Measurements from ENCODE around the gene MGMT.

MGMT gene

DNA sequence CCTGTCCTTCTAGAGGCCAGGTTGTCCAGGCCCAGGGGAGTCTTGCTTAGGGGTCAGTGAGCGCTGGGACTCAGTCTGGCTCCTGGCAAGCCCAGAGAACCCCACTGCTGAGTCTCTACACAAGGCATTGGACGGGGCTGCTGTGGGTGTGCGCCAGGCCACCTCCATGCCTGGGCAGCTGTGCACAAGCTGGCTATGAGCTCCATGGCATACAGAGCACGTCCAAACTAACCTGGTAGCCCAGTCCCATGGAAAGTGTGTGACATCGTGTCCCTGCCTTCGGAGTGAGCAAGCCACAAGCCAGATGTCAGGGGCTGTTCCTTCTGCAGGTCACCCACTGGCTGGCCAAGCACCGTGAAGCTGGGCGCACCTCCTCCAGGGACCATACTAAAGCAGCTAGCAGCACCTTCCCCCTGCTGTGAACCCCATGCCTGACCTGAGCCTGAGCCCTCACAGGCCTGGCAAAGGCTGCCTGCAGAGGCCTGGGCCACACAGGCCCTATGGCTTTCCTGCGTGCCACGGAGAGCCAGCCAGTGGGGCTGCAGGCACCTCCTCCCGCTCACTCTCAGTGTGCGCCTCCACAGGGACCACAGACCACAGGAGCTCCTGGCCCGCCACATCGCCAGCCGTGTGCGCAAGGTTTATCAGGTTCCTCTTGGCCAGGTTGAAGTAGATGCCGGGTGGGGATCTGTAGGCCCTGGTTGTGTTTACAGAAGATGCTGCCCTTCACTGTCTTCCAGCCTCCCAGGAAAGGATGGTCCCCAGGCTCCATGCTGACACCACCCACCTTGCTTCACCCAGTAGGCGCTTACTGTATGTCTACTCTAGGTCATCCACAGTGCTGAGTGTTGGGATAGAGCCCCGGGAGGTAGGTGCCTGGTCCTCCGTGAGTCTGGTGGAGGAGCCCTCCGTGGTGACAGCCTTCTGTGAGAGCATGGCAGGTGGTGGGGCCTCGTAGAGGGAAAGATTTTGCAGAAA lies 277.4 kb downstream of the MGMT start:
- DNase-seq: no peak

DNA sequence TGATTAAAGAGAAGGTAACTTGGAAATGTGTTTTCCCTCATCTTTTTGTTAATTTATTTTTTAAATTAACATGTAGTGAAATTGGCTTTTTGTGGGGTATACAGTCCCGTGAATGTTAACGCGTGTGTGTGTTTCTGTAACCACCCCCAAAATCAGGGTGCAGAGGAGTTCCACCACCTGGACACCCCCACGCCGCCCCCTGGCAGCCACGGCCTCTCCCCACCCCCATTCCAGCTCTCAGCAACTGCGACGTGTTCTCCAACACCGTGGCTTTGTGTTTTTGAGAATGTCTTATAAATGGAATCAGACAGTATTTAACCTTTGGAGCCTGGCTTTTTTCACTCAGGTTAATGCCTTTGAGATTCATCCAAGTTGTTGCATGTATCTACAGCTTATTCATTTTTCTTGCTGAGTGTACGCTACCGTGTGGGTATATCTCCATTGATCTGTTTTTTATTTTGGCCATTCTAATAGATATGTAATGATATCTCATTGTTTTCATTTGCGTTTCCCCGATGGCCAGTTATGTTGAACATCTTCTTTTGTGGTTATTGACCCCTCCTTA lies 278.2 kb downstream of the MGMT start:
- no peak for DNase-seq

DNA sequence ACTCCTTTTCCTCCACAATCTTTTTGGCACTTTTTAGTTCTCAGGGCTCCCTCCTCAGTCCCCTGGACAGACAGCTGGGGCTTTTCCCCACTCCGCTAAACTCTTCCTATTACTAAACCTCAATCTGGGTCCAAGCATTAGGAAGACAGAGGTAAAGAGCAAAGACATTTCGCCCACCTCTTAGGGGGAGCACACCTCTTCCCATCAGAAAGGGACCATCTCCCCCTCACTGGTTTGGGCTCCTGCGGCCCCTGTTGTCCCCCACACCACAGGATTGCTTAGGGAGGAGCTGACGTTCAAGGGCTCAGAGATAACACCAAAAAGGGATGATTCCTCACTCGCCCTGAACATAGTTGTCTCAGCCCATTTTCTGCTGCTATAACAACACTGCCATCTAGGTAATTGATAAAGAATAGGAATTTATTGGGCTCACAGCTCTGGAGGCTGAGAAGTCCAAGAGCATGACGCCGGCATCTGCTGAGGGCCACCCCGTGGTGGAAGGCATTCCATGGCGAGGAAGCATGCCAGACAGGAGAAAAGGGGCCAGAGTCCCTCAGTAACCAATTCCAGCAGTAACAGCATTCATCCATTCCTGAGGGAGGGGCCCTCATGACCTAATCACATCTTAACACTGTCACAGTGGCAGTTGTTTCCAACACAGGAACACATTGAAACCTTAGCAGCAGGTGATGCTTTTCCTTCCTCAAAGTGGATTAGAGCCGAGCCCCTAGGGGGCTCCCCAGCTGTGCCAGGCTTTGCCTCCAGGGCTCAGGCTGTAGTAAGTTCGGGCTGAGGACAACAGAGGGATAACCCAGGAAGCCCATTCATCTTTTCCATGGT lies 287.4 kb downstream of the MGMT start:
- DNase-seq: no peak

DNA sequence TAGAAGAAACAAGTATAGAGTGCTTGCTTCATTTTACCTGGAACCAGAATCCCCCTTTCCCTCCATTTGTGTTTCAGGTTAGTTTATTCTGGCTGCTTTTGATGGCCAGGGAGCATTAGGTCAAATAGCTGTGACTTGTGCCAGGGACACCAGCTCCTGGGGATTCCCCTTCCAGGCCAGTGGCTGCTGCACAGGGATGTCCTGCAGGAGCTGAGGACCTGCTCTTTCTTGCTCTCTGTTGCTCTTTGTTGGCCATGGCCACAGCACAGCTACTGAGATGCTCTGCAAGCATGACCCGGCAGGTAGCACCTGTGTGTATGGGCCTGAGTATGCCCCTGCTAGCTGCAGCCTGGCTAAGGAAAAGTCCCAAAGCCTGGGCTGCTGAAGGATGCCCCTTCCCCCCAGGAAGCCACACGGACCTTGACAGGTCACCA lies 288.1 kb downstream of the MGMT start:
- no peak for DNase-seq

DNA sequence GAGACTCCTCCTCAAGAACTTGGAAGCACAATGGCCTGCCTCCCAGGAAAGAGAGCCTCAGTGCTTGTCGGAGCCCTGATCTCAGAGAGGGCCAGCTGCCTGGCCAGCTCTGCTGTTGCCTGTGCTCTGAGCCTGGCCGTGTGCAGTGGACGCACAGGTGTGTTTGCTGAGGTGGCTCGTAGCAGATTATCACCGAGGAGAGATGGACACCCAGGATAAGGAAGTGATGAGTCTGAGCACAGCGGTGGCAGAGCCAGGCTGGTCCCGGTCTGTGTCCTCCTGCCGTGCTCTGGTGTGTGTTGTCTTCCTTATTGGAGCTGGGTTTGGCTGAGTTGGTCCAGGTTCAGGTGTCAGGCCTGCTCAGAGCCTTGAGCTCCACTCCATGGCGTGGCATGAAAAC lies 288.6 kb downstream of the MGMT start:
- DNase-seq: no peak

DNA sequence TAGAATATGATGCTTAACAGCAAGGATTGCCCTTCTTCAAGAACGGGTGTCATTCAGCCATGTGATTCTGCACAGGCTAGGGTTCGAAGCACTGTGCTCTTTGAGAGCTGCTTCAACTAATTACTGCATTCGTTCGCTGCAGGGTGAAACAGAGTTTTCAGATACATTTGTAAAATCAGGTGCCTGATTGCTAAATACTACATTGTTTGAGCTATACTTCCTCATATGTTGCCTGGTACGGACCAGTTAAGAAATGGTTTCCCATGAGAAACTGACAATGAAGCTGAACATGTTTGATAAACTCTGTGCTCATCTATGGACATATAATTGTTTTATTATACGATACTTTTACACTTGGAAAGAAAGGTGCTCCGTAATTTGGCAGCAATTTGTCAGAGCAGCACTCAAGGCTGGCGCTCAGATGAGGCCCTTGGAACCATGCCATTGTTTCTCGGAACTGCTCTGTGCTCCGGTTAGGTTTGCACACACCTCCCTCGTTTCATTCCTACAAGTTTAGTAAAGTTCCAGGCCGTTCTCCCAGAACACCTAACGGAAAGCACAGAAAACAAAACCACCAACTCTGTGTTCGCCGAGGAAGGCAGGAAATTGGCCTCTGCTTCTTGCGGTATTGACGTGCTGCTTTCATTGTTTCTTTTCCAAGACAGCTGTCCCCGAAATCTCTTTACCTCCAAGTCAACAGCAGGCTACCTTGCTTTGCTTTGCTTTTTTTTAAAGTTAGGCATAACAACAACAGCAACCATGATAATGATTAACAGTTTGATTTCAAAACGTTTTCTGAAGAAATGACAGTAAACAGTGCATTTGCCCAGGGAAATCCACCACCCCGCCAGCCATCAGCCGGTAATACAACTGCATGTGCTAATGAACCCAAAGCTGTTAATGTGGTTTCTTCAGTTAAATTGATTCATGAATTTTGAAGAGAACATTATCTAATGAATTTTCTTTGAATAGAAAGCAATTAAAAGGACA lies 290.2 kb downstream of the MGMT start:
- DNase-seq: no peak

DNA sequence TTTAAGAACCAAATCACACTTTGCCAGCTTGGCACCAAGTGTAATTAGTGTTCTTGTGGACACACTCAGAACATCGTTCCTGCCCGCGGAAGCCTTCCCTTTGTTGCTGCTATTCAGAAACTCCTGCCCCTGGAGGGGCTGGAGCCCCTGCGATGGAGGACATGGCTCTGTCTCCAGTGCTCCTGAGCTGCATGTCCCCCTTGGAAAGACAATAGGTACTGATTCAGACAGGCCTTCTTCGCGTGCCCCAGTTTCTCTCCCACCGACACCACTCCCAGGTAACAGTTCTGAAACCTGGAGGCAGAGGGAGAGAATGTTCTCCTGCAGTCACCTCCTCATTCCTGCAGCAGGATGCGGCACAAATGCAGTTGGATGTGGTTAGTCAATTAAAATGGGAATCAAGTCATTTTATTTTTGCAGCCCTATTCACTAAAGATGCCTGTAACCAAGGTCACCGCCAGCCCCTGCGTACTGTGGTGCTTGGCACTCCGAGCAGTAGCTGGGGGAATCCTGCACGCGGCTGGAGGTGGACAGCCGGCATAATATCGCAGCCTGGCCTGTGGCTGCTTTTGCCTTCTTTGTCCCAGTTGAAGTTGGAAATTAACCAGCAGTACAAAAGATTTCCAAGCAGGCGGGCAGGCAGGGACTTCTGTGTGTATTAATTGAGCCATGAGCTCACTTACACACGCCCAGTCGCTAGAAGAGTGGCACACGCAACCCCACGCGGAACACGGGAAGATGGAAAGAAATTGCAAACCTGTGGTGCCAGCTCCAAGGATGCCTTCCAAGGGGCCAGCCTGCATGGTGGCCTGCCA lies 291.4 kb downstream of the MGMT start:
- no peak for DNase-seq

DNA sequence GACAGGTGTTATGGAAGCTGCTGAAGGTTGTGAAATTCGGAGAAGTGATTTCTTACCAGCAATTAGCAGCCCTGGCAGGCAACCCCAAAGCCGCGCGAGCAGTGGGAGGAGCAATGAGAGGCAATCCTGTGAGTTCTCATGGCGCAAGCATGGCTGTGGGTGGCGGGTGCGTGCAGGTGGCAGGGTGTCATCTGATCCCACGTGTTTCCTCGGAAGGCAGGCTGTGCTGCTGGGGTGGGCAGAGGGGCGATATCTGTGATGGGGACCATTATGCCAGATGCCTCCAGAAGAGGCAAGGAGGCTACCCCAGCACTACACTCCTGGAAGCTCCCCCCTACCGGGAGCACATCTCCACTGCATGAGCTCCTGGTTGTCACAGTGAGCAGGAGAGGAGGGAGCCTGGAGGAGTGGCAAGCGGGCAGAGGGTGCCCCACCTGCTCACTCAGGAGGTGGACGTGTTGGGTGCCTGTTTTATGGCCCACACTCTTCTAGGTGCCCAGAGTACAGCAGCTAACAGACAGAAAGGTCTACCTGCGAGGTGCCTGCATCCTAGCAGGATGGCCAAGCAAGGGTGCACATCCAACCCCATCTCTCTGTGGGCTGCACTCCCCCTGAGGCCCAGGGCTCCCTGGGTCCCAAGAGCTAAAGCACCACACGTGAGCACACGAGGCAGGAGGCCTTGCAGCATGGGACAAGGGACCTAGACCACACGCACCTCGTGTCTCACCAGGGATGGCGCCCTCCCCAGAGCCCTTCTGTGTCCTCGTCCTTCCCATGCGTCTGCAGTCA lies 292.4 kb downstream of the MGMT start:
- no peak for DNase-seq

DNA sequence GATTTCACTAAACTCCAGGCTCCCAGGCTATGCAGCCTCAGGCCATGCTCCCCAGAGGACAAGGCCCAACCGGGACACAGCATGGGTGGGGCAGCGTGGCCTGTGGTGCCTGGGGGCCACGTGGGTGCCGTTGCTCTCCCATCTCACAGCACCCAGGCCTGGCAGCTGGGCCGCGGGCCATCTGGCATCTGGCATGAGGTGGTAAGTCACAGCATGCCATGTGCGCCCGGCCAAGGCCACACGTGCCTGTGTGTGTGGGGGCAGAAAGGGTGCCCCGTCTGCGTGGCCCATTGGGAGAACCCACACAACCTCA lies 292.9 kb downstream of the MGMT start:
- no peak for DNase-seq

DNA sequence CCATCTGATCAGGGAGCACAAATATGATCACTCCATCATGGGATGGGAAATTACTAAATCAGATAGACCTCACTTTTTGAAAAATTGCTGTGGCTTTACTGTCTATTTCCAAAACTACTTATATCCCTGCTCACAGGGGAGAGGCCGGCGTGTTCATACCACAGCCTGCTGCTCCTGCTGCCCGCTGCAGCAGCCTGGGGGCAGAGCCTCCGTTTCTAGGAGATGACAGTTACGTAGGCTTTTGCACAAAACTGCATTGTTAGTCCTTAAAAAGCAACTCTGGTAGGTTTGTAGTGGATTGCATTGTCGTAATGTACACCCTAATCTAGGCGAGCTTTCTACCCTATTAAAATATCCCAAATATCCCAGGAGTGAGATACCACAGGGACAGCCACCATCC lies 293.4 kb downstream of the MGMT start:
- DNase-seq: no peak

DNA sequence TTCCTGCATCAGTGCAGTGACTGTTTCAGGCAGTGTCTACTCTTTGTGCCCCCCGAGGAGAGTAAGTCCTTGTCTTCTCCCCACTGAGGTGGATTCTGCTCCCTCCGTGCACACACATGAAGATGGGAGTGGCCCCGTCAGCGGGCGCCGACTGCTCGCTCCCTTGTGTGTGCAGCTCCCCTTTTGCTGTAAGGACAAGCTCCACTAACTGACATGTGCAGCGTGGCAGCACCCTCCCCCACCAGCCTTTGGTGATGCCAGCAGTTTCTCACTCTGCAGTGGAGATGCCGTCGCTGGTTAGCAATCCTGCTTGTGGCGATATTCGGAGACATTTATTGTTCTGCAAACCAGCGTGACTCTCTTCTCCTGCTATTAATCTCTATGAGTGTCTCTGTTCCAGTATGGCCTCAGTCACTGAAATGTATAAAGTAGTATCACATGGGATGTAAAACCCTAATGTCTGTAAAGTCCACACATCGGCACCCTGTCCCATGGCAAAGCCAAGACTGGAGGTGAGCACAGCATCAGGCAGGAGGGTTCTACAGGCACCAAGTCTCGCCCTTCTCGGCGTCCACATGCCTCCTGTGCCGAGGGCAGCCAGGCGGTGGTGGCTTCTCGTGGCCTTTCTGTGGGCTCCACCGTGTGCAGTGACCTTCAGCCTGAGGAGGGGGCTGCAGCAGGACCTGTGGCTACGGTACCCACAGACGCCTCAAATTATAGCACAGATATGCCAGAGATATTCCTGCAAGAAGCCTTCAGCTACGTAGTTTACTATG lies 294.3 kb downstream of the MGMT start:
- no peak for DNase-seq

DNA sequence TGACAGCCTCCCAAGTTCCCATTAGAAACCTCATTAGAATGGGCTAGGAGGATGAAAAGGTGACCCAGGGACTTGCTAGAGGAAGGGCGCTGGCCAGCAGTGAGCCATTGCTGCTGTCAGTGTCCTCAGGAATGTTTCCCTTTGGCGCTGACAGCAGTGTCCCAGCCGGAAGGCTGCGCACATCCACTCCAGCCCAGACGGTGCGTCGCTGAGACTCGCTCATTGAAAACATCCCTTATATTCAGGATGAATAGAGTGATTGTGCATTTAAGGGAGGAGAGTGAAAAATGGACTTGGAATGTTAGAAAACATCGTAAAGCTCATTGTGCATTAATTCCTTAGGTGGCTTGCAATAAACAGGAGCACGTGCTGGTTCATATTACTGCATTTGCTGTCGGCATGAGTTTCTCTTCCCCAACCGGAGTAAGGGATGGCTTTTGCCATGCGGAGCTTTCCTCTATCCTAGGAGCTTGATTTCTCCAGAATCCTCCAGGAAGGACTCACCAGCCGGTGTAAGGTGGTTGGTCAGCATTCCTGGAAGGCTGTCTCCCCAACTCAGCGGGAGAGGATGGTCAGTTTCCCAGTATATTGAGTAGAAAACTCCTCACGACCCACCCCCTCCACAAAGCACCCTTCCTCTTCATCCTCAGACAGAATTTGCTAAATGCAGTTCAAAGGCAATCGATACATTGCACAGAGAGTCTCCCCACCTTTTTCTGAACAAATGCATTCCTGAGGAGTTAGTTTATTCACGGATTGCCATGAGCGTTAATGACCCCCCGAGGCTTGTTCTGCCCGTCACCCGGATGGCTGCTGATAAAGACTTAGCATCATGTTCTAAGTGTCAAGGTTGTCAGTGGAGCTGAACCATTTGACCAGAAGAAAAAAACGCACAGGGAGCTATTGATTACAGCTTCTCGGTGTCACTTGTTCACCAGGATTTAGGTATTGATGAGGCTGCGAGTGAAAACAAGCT lies 295.2 kb downstream of the MGMT start:
- DNase-seq: no peak

DNA sequence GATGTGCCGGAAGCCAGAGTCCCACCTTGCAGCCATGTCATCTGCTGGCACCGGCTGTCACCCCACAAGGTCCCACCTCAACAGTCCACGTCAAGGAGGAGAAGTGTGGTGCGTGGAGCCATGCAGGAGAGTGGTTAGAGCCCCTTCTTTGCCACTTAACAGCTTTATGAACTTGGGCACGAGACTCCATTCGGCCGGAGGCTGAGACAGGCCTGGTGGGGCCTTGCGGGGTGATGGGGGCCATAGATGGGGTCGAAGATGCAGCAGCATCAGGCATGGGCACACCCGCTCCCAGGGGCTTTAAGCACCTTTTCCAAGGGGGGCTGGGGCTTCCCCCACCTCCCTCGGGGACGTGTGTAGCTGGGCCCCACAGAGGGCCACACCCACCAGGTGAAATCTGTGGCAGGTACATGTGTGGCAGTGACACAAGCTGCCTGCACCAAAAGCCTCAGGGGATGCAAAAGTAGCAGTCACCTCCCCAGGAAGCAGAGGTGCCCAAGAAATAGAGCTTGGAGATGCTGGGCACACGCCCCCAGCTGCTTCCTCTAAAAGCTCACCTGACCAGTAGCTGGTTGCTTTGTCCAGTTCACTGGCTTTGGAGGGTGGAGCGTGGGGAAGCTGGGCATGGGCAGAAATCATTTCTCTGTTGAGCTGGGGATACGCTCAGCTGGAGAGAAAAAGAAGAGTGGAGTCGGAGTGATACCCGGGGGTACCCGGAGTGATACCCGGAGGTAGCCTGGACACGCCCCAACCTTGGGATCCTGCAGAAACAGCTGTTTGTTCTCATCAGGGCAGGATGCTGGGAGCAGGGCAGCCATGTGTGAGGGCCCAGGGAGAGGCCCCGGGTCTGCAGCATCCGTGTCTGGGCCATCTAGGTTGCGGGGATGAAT lies 297.2 kb downstream of the MGMT start:
- no peak for DNase-seq

DNA sequence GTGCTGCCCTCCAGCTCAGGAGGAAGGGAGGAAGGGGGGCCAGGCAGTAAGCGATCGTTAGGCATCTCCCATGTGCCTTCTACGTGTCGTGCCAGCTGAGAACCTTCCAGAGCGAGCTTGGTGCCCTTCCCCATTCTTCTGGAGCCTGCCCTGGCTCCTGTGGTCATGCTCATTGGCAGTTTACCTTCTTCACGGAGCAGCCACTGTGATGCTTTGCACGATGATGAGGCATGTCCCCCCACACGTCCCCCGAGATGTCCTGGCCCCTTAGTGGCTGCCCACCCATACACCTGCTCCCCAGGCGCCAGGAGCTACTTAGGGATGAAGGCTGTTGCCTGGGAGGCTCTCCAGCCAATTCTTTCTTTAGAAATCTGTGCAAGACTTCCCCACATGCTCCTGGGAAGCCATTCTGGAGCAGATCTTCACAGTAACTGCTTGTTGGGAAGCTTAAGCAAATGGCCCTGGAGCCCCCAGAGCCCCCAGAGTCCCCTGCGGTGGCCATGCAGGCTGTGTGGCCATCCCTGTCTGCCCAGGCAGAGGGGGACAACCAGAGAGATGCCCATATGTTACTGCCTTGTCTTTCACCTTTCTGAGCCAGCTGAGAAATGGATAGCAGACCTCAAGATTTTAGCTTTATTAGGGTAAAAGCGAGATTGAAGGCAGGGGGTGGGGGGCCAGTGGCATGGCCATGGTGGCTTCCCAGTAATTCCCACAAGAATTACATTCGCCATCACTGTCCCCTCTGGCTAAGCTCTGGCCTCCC lies 298.0 kb downstream of the MGMT start:
- DNase-seq: no peak

DNA sequence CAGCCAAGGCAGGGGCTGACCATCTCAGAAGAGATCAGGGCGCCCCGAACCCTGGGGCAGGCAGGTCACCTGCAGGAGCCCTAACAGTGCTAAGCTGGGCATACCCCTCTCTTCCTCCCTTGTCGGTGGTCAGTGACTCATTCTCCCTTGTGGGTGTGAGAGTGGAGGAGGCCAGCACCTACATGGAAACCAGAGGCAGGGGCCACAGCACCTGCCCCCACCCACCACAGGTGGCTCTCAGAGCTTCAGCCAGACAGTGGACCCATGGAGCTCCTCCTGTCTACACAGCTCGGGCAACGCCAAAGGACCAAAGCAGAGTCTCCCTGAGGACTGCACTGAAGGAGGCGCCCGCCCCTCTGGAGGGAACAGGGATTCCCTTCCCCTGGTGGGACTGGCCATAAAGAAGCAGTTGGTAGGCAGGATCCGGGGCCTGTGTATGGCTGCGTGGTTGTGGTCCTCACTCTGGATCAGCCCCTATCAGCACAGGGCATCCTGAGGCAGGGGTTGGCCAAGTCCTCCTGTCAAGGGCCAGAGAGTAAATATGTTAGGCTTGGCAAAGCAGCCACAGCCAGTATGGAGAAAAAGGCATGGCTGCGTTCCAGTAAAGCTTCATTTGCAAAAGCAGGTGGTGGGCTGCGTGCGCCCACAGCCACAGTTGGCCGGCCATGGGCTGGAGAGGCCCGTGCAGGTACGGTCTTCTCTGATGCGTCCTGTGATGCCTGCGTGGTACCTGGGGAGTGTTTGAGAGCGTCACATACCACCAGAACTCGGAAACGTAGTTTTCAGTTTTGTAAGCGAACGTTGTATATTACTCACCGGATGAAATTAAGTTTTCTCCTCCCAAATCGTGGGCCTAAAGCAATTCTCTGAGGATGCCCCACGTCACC lies 298.9 kb downstream of the MGMT start:
- DNase-seq: no peak
